GM23338 (cell line): Measurements from ENCODE around the gene SRPK2. TPM values are rescaled to one million over a fixed set of nuclear protein-coding genes. Genes with fewer than 3 reads are reported as not detected.
A peak's percentile ranks its signal among the peaks of the same experiment; 100 is the strongest.

Experiments
- ATAC-seq: fragments of 200-7000 bp; cut with Tn5 transposase; 3 replicates; pipeline ENCODE4 v1.9.1; 2020
- DNase-seq: peaks from one replicate; pipeline ENCODE4 v3.0.0-alpha.2; 2015; ENCODE audit warnings: low spot score
- H2AFZ ChIP-seq: fragments of 200-600 bp; sonication (generic); 2 replicates; pipeline ENCODE4 v1.8.0; 2016; ENCODE audit warnings: antibody characterized with exemption, mild to moderate bottlenecking, moderate library complexity
- H3F3A ChIP-seq: fragments of 200-600 bp; sonication (generic); replicated peaks from 2 replicates; pipeline ENCODE4 v1.8.0; 2017; ENCODE audit warnings: antibody characterized with exemption, mixed run types, low read depth
- H3K27ac ChIP-seq: fragments of 200-600 bp; sonication (generic); 2 replicates; pipeline ENCODE4 v1.6.1; 2016; ENCODE audit warnings: low read depth
- H3K27me3 ChIP-seq: fragments of 200-600 bp; sonication (generic); 2 replicates; pipeline ENCODE4 v1.8.0; 2016; ENCODE audit warnings: mild to moderate bottlenecking, mixed run types, moderate library complexity; ENCODE audit not compliant: insufficient read depth
- H3K36me3 ChIP-seq: fragments of 200-600 bp; sonication (generic); 2 replicates; pipeline ENCODE4 v1.8.0; 2016; ENCODE audit warnings: mild to moderate bottlenecking; ENCODE audit not compliant: insufficient read depth
- H3K4me1 ChIP-seq: fragments of 200-600 bp; sonication (generic); 2 replicates; pipeline ENCODE4 v1.8.0; 2016; ENCODE audit warnings: mild to moderate bottlenecking, moderate library complexity; ENCODE audit not compliant: insufficient read depth
- H3K4me2 ChIP-seq: fragments of 200-600 bp; sonication (generic); 2 replicates; pipeline ENCODE4 v1.7.1; 2017; ENCODE audit warnings: mixed run types
- H3K4me3 ChIP-seq: fragments of 200-600 bp; sonication (generic); 2 replicates; pipeline ENCODE4 v1.6.1; 2016; ENCODE audit warnings: mixed run types
- H3K79me2 ChIP-seq: fragments of 200-600 bp; sonication (generic); replicated peaks from 2 replicates; pipeline ENCODE4 v1.8.0; 2017; ENCODE audit warnings: mild to moderate bottlenecking; ENCODE audit not compliant: insufficient read depth
- H3K9me2 ChIP-seq: fragments of 200-600 bp; sonication (generic); 2 replicates; pipeline ENCODE4 v1.8.0; 2017; ENCODE audit not compliant: insufficient read depth
- H4K20me1 ChIP-seq: fragments of 200-600 bp; sonication (generic); replicated peaks from 2 replicates; pipeline ENCODE4 v1.8.0; 2017; ENCODE audit warnings: mild to moderate bottlenecking; ENCODE audit not compliant: insufficient read depth
- H3K27ac Mint-ChIP-seq: 2 replicates; pipeline ENCODE4 v1.8.0; 2020; ENCODE audit warnings: inconsistent platforms, mild to moderate bottlenecking, moderate library complexity, mixed read lengths
- H3K27me3 Mint-ChIP-seq: 3 replicates; pipeline ENCODE4 v1.8.0; 2022; ENCODE audit warnings: low read depth, mild to moderate bottlenecking, moderate library complexity, mixed read lengths, inconsistent platforms; ENCODE audit not compliant: insufficient read depth, poor library complexity
- H3K36me3 Mint-ChIP-seq: 3 replicates; pipeline ENCODE4 v1.8.0; 2021; ENCODE audit warnings: low read depth, mild to moderate bottlenecking, inconsistent platforms, moderate library complexity, mixed read lengths
- H3K4me1 Mint-ChIP-seq: 3 replicates; pipeline ENCODE4 v1.8.0; 2020; ENCODE audit warnings: mild to moderate bottlenecking, inconsistent platforms, mixed read lengths
- H3K4me3 Mint-ChIP-seq: 3 replicates; pipeline ENCODE4 v1.8.0; 2021; ENCODE audit warnings: moderate library complexity, mild to moderate bottlenecking, inconsistent platforms, mixed read lengths
- H3K9me3 Mint-ChIP-seq: 3 replicates; pipeline ENCODE4 v1.8.0; 2020; ENCODE audit warnings: moderate library complexity, mild to moderate bottlenecking, inconsistent platforms, mixed read lengths
- CREB1 ChIP-seq: fragments of 250-450 bp; sonication (Bioruptor Pico); IDR thresholded peaks from 2 replicates; pipeline ENCODE4 v1.5.0; 2020; ENCODE audit warnings: low read depth, mild to moderate bottlenecking, moderate library complexity
- CTCF ChIP-seq, 2 experiments: fragments of 200-600 bp in 1 of 2; sonication (generic) in 1 of 2; conservative IDR thresholded peaks; 2 replicates each; pipeline versions ENCODE4 v1.5.1 to v1.6.1; 2016 to 2017; ENCODE audit warnings: antibody characterized with exemption in 2 of 2, low read depth in 2 of 2, mild to moderate bottlenecking in 2 of 2, moderate library complexity in 1 of 2
- EZH2 ChIP-seq: fragments of 200-600 bp; sonication (generic); IDR thresholded peaks from one replicate; pipeline ENCODE4 v1.8.0; 2017; ENCODE audit warnings: antibody characterized with exemption, mild to moderate bottlenecking, low read depth; ENCODE audit not compliant: unreplicated experiment
- EZH2phosphoT487 ChIP-seq: fragments of 200-600 bp; sonication (generic); IDR thresholded peaks from one replicate; pipeline ENCODE4 v1.8.1; 2018; ENCODE audit warnings: antibody characterized with exemption; ENCODE audit not compliant: unreplicated experiment
- JUNB ChIP-seq: IDR thresholded peaks from one replicate; pipeline ENCODE4 v1.6.1; 2016; ENCODE audit warnings: antibody characterized with exemption; ENCODE audit not compliant: unreplicated experiment
- NANOG ChIP-seq: IDR thresholded peaks from 2 replicates; pipeline ENCODE4 v1.6.1; 2016; ENCODE audit warnings: antibody characterized with exemption, borderline replicate concordance
- POLR2AphosphoS5 ChIP-seq: IDR thresholded peaks from 2 replicates; pipeline ENCODE4 v1.6.1; 2016; ENCODE audit warnings: antibody characterized with exemption, low read depth
- REST ChIP-seq: IDR thresholded peaks from one replicate; pipeline ENCODE4 v1.6.1; 2018; ENCODE audit warnings: antibody characterized with exemption; ENCODE audit not compliant: unreplicated experiment
- ZNF114 ChIP-seq: fragments of 250-450 bp; sonication (Bioruptor Pico); IDR thresholded peaks from 2 replicates; pipeline ENCODE4 v1.5.0; 2020; ENCODE audit warnings: mild to moderate bottlenecking, moderate library complexity
- ZNF331 ChIP-seq: fragments of 250-450 bp; sonication (Bioruptor Pico); IDR thresholded peaks from 2 replicates; pipeline ENCODE4 v1.5.0; 2020; ENCODE audit warnings: low read depth, mild to moderate bottlenecking, moderate library complexity
- polyA plus RNA-seq: library from polyadenylated mRNA; unstranded; fragments of >200 nt; fragmentation: Nextera tagmentation; extraction: Ambion mirVana; gene quantifications from 2 replicates; pipeline ENCODE4 v1.2.1, GENCODE V29; 2016
- total RNA-seq: library from RNA; depleted of rRNA; stranded (reverse); fragments of >200 nt; shearing (Covaris generic); gene quantifications from 2 replicates; pipeline ENCODE4 v1.2.3, GENCODE V29; 2014
- TF ChIP-seq, protein P1 (sequence below): fragments of 250-450 bp; sonication (Bioruptor Pico); IDR thresholded peaks from 2 replicates; pipeline ENCODE4 v1.5.0; 2020; ENCODE audit warnings: mild to moderate bottlenecking, moderate library complexity
- TF ChIP-seq, protein P2 (sequence below): IDR thresholded peaks from 2 replicates; pipeline ENCODE4 v1.6.1; 2016; ENCODE audit warnings: antibody characterized with exemption

SRPK2 gene
- total and polyA plus RNA-seq, 2 experiments from 2014 or later = 66.3 to 91.5 TPM

DNA sequence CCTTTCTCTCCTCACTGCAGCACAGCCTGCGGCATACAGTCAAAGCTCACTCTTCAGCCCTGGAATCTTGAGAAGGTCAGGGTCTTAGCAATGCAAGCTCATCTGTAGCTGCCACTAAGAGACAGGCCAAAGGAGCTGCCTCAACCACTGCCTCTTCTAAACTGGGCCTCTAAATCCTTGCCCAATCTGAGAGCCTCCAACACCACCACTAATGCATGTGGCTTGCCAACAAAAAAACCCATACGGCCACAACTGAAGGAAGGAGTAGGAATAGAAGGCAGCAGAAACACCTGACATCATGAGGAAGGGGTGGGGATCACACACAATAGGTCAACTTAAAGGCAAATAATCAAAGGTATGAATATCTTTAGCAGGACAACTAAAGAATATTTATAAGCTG is 183.8 kb downstream of the SRPK2 start (continued):
- TF ChIP-seq EZH2 (no peak), ZNF331 (no peak), CTCF (conservative IDR thresholded peaks at IDR 0.05; ENCODE audit: low read depth in 2 of 2) (no peak)

- no peaks in the 10 kb centered on the region for H3K36me3 ChIP-seq
- H3K36me3 Mint-ChIP-seq = no peaks in the 10 kb centered on the region; the same call in 2 of the 3 replicates
- DNase-seq (no peak), ATAC-seq (no peak)
- H2AFZ ChIP-seq = no peak overlapping the region
- peaks cover 18% of the 10 kb centered on the region for H3K4me1 Mint-ChIP-seq
- H3K9me3 Mint-ChIP-seq = no peaks in the 10 kb centered on the region
- H3K27me3 Mint-ChIP-seq = peaks cover 8% of the 10 kb centered on the region
- H3F3A ChIP-seq = no peaks in the 10 kb centered on the region
- no peaks in the 10 kb centered on the region for H3K9me2 ChIP-seq
- H3K27me3 ChIP-seq = no peaks in the 10 kb centered on the region
- H3K4me2 ChIP-seq = no peak overlapping the region
- H3K79me2 ChIP-seq = peaks cover 55% of the 10 kb centered on the region
- no peak overlapping the region for H3K4me3 ChIP-seq
- TF ChIP-seq EZH2phosphoT487 (no peak), ZNF114 (CRISPR knock-in tag) (no peak), EZH2 (no peak), REST (no peak), CREB1 (CRISPR knock-in tag) (no peak), JUNB (no peak), POLR2AphosphoS5 (no peak), NANOG (no peak)
- TF ChIP-seq, protein P1, sequence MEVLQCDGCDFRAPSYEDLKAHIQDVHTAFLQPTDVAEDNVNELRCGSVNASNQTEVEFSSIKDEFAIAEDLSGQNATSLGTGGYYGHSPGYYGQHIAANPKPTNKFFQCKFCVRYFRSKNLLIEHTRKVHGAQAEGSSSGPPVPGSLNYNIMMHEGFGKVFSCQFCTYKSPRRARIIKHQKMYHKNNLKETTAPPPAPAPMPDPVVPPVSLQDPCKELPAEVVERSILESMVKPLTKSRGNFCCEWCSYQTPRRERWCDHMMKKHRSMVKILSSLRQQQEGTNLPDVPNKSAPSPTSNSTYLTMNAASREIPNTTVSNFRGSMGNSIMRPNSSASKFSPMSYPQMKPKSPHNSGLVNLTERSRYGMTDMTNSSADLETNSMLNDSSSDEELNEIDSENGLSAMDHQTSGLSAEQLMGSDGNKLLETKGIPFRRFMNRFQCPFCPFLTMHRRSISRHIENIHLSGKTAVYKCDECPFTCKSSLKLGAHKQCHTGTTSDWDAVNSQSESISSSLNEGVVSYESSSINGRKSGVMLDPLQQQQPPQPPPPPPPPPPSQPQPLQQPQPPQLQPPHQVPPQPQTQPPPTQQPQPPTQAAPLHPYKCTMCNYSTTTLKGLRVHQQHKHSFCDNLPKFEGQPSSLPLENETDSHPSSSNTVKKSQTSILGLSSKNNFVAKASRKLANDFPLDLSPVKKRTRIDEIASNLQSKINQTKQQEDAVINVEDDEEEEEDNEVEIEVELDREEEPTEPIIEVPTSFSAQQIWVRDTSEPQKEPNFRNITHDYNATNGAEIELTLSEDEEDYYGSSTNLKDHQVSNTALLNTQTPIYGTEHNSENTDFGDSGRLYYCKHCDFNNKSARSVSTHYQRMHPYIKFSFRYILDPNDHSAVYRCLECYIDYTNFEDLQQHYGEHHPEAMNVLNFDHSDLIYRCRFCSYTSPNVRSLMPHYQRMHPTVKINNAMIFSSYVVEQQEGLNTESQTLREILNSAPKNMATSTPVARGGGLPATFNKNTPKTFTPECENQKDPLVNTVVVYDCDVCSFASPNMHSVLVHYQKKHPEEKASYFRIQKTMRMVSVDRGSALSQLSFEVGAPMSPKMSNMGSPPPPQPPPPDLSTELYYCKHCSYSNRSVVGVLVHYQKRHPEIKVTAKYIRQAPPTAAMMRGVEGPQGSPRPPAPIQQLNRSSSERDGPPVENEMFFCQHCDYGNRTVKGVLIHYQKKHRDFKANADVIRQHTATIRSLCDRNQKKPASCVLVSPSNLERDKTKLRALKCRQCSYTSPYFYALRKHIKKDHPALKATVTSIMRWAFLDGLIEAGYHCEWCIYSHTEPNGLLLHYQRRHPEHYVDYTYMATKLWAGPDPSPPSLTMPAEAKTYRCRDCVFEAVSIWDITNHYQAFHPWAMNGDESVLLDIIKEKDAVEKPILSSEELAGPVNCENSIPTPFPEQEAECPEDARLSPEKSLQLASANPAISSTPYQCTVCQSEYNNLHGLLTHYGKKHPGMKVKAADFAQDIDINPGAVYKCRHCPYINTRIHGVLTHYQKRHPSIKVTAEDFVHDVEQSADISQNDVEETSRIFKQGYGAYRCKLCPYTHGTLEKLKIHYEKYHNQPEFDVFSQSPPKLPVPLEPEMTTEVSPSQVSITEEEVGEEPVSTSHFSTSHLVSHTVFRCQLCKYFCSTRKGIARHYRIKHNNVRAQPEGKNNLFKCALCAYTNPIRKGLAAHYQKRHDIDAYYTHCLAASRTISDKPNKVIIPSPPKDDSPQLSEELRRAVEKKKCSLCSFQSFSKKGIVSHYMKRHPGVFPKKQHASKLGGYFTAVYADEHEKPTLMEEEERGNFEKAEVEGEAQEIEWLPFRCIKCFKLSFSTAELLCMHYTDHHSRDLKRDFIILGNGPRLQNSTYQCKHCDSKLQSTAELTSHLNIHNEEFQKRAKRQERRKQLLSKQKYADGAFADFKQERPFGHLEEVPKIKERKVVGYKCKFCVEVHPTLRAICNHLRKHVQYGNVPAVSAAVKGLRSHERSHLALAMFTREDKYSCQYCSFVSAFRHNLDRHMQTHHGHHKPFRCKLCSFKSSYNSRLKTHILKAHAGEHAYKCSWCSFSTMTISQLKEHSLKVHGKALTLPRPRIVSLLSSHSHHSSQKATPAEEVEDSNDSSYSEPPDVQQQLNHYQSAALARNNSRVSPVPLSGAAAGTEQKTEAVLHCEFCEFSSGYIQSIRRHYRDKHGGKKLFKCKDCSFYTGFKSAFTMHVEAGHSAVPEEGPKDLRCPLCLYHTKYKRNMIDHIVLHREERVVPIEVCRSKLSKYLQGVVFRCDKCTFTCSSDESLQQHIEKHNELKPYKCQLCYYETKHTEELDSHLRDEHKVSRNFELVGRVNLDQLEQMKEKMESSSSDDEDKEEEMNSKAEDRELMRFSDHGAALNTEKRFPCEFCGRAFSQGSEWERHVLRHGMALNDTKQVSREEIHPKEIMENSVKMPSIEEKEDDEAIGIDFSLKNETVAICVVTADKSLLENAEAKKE (CRISPR knock-in tag) = no peak
- TF ChIP-seq, protein P2, sequence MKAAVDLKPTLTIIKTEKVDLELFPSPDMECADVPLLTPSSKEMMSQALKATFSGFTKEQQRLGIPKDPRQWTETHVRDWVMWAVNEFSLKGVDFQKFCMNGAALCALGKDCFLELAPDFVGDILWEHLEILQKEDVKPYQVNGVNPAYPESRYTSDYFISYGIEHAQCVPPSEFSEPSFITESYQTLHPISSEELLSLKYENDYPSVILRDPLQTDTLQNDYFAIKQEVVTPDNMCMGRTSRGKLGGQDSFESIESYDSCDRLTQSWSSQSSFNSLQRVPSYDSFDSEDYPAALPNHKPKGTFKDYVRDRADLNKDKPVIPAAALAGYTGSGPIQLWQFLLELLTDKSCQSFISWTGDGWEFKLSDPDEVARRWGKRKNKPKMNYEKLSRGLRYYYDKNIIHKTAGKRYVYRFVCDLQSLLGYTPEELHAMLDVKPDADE = no peak
- H4K20me1 ChIP-seq = peaks cover 7% of the 10 kb centered on the region; the same call in 1 of the 2 replicates
- no peak overlapping the region for H3K27ac Mint-ChIP-seq
- H3K4me3 Mint-ChIP-seq = no peak overlapping the region
- peaks cover 7% of the 10 kb centered on the region for H3K4me1 ChIP-seq
- peak overlapping the region; percentile 21; the same call in 1 of the 2 replicates for H3K27ac ChIP-seq
Measured at GRCh38 chr7:105204520-105204919, 184.2 kb downstream of the SRPK2 start.
